Measurements from ENCODE around the gene ERI2. TPM values are rescaled to one million over a fixed set of nuclear protein-coding genes. Genes with fewer than 3 reads are reported as not detected.
"Not testable (repeated sequence)": the region's sequence is repeated elsewhere in the genome, so short reads cannot be mapped to it uniquely, and the experiment has no call there.

ERI2 gene
- total and polyA plus RNA-seq, 4 donors = 5.9 to 29.7 (median 10.9) TPM

GRCh38 chr16:20762404-20763123 is 43.7 kb downstream of the ERI2 start:
- ATAC-seq (ENCODE audit: insufficient read depth, low FRiP score) (no peak), DNase-seq (no peak)
- Histone ChIP-seq H3K27ac (ENCODE audit: low read depth in 1 of 2, low read length in 1 of 2) (no peak overlapping the region), H3K9me3 (ENCODE audit: control insufficient read depth in 4 of 4, insufficient read depth in 3 of 4, low read length in 3 of 4) (peaks cover 0 to 2% (median 0%) of the 10 kb centered on the region in 4 donors), H3K4me1 (ENCODE audit: control insufficient read depth in 5 of 5, insufficient read depth in 5 of 5, low read length in 5 of 5) (peaks cover 0 to 4% (median 0%) of the 10 kb centered on the region in 5 donors), H3K4me3 (no peak overlapping the region), H3K9ac (ENCODE audit: insufficient read depth in 1 of 2, low read length in 2 of 2) (no peak overlapping the region), H3K27me3 (ENCODE audit: control insufficient read depth in 3 of 3, insufficient read depth in 3 of 3, low read length in 2 of 3) (no peaks in the 10 kb centered on the region), H3K36me3 (ENCODE audit: control insufficient read depth in 4 of 4, insufficient read depth in 4 of 4, low read length in 4 of 4) (no peaks in the 10 kb centered on the region)
- no peak for TF ChIP-seq CTCF (IDR thresholded peaks at IDR 0.05; ENCODE audit: control extremely low read depth, extremely low read depth)
- WGBS, 2 donors = 85 to 91% methylated on average over 3 of the region's 3 CpGs

GRCh38 chr16:20761175-20761574 is 45.1 kb downstream of the ERI2 start:
- no peak for TF ChIP-seq CTCF (IDR thresholded peaks at IDR 0.05; ENCODE audit: control extremely low read depth, extremely low read depth)
- DNase-seq = no peak
- Histone ChIP-seq H3K4me3 (no peak overlapping the region), H3K36me3 (ENCODE audit: control insufficient read depth in 4 of 4, insufficient read depth in 4 of 4, low read length in 4 of 4) (no peaks in the 10 kb centered on the region), H3K9ac (ENCODE audit: insufficient read depth in 1 of 2, low read length in 2 of 2) (no peak overlapping the region), H3K4me1 (ENCODE audit: control insufficient read depth in 5 of 5, insufficient read depth in 5 of 5, low read length in 5 of 5) (peaks cover 0 to 4% (median 0%) of the 10 kb centered on the region in 5 donors), H3K27me3 (ENCODE audit: control insufficient read depth in 3 of 3, insufficient read depth in 3 of 3, low read length in 2 of 3) (no peaks in the 10 kb centered on the region), H3K9me3 (ENCODE audit: control insufficient read depth in 4 of 4, insufficient read depth in 3 of 4, low read length in 3 of 4) (peaks cover 0 to 2% (median 0%) of the 10 kb centered on the region in 4 donors), H3K27ac (ENCODE audit: low read depth in 1 of 2, low read length in 1 of 2) (no peak overlapping the region)
- no peak for ATAC-seq (ENCODE audit: insufficient read depth, low FRiP score)
- 86 to 87% methylated on average over 1 of the region's 1 CpG for WGBS, 2 donors

- no peak for TF ChIP-seq CTCF (IDR thresholded peaks at IDR 0.05; ENCODE audit: control extremely low read depth, extremely low read depth)
- H3K27me3 ChIP-seq (ENCODE audit: control insufficient read depth in 3 of 3, insufficient read depth in 3 of 3, low read length in 2 of 3) = no peaks in the 10 kb centered on the region
- 47 to 63% methylated on average over 2 of the region's 2 CpGs for WGBS, 2 donors
- H3K36me3 ChIP-seq (ENCODE audit: control insufficient read depth in 4 of 4, insufficient read depth in 4 of 4, low read length in 4 of 4) = no peaks in the 10 kb centered on the region
- DNase-seq (no peak), ATAC-seq (ENCODE audit: insufficient read depth, low FRiP score) (no peak)
- H3K4me3 ChIP-seq = no peak overlapping the region
- H3K4me1 ChIP-seq (ENCODE audit: control insufficient read depth in 5 of 5, insufficient read depth in 5 of 5, low read length in 5 of 5) = peaks cover 0 to 4% (median 0%) of the 10 kb centered on the region in 5 donors
- H3K9ac ChIP-seq (ENCODE audit: insufficient read depth in 1 of 2, low read length in 2 of 2) = no peak overlapping the region
- no peak overlapping the region for H3K27ac ChIP-seq (ENCODE audit: low read depth in 1 of 2, low read length in 1 of 2)
- H3K9me3 ChIP-seq (ENCODE audit: control insufficient read depth in 4 of 4, insufficient read depth in 3 of 4, low read length in 3 of 4) = peaks cover 0 to 2% (median 0%) of the 10 kb centered on the region in 4 donors
Measured at GRCh38 chr16:20760346-20760745, 45.9 kb downstream of the ERI2 start.

GRCh38 chr16:20755799-20756198 is 50.5 kb downstream of the ERI2 start:
- WGBS, 2 donors = 89 to 92% methylated on average over 2 to 3 of the region's 5 CpGs
- not testable (repeated sequence) for H3K27me3 ChIP-seq (ENCODE audit: control insufficient read depth in 3 of 3, insufficient read depth in 3 of 3, low read length in 2 of 3); H3K36me3 ChIP-seq (ENCODE audit: control insufficient read depth in 4 of 4, insufficient read depth in 4 of 4, low read length in 4 of 4); H3K9me3 ChIP-seq (ENCODE audit: control insufficient read depth in 4 of 4, insufficient read depth in 3 of 4, low read length in 3 of 4); ATAC-seq (ENCODE audit: insufficient read depth, low FRiP score); H3K9ac ChIP-seq (ENCODE audit: insufficient read depth in 1 of 2, low read length in 2 of 2); H3K4me3 ChIP-seq; DNase-seq; H3K27ac ChIP-seq (ENCODE audit: low read depth in 1 of 2, low read length in 1 of 2); H3K4me1 ChIP-seq (ENCODE audit: control insufficient read depth in 5 of 5, insufficient read depth in 5 of 5, low read length in 5 of 5)

All from lung (tissue), 12 donors.